Heart left ventricle (tissue), 16 donors: Measurements from ENCODE around the gene METRN. TPM values are rescaled to one million over a fixed set of nuclear protein-coding genes. Genes with fewer than 3 reads are reported as not detected.

Source experiments
- ATAC-seq, 4 donors: fragments of 200-7000 bp; cut with Tn5 transposase; one replicate each; pipeline ENCODE4 v1.9.1; 2020 to 2022; ENCODE audit warnings: moderate library complexity in 4 of 4, mild to moderate bottlenecking in 3 of 4, moderate number of reproducible peaks in 1 of 4
- DNase-seq, 5 donors: peaks; one replicate each; pipeline ENCODE4 v3.0.0-alpha.2; 2020
- H3K27ac ChIP-seq, 12 donors: fragments of 200-600 bp; sonication (generic) in 4 of 12; one replicate each; pipeline versions ENCODE4 v1.5.0 to v1.8.0; 2016 to 2022; ENCODE audit warnings: mild to moderate bottlenecking in 2 of 12
- H3K27me3 ChIP-seq, 9 donors: fragments of 200-600 bp; sonication (generic) in 2 of 9; one replicate each; pipeline versions ENCODE4 v1.5.1 to v1.8.0; 2016 to 2022; ENCODE audit warnings: mild to moderate bottlenecking in 3 of 9
- H3K36me3 ChIP-seq, 9 donors: fragments of 200-600 bp; sonication (generic) in 2 of 9; one replicate each; pipeline versions ENCODE4 v1.5.0 to v1.8.0; 2018 to 2022; ENCODE audit warnings: mild to moderate bottlenecking in 2 of 9
- H3K4me1 ChIP-seq, 12 donors: fragments of 200-600 bp; sonication (generic) in 4 of 12; one replicate each; pipeline versions ENCODE4 v1.5.0 to v1.8.0; 2016 to 2022; ENCODE audit warnings: mild to moderate bottlenecking in 3 of 12
- H3K4me3 ChIP-seq, 12 donors: fragments of 200-600 bp; sonication (generic) in 4 of 12; one replicate each; pipeline versions ENCODE4 v1.5.0 to v1.8.0; 2017 to 2022; ENCODE audit warnings: mild to moderate bottlenecking in 9 of 12, moderate library complexity in 4 of 12
- H3K9me3 ChIP-seq, 12 donors: fragments of 200-600 bp; sonication (generic) in 4 of 12; one replicate each; pipeline versions ENCODE4 v1.5.0 to v1.8.0; 2016 to 2022; ENCODE audit warnings: mild to moderate bottlenecking in 1 of 12
- POLR2A ChIP-seq, 2 donors: fragments of 450-650 bp; IDR thresholded peaks; one replicate each; pipeline ENCODE4 v1.6.1; 2017; ENCODE audit warnings: antibody characterized with exemption in 2 of 2, mild to moderate bottlenecking in 2 of 2, moderate library complexity in 2 of 2
- WGBS, 4 donors: extraction: QIAGEN DNeasy Blood & Tissue Kit in 2 of 4; methylation state at CpG; one replicate each; pipeline versions ENCODE4 v1.1.5 to v1.1.7; 2013 to 2018; 5-methylcytosine and 5-hydroxymethylcytosine counted together
- intact Hi-C, 10 donors: fragments of 100-400 bp; cut with DNase I; formaldehyde crosslinking; loops; one replicate each; pipeline versions ENCODE4 v1.11.1 to v1.14.2; 2022
- polyA plus RNA-seq, 2 donors: library from polyadenylated mRNA; stranded (reverse); fragments of 200-250 nt; gene quantifications; one replicate each; pipeline ENCODE4 v1.2.3, GENCODE V29; 2013
- total RNA-seq, 9 donors: library from RNA; depleted of rRNA in 2 of 9; stranded (reverse); fragments of >200 nt in 2 of 9; fragmentation: NEBNext Ultra II Directional in 3 of 9; extraction: Animal tissue kit (Norgen Biotek cat#: 25700) in 3 of 9; gene quantifications; one replicate each; pipeline versions ENCODE4 v1.1.0 to v1.2.4, GENCODE V29; 2016 to 2023
- TF ChIP-seq, protein P1 (sequence below), 12 donors: fragments of 200-600 bp; sonication (generic) in 4 of 12; IDR thresholded peaks; one replicate each; pipeline versions ENCODE4 v1.5.0 to v1.8.0; 2018 to 2022; ENCODE audit warnings: antibody characterized with exemption in 12 of 12, mild to moderate bottlenecking in 5 of 12
- donor health status: ischemic (EF 13 %, LVEDD 7.1; RV severe dilation, severe dysfunction).
- donor health status: healthy with polysubstance abuse.
- donor health status: DM: no; HTN: yes; CAD: no.
- donor health status: DM: no; HTN: no; CAD: no.
- donor health status: ischemic (EF 25% LVEDD 6.9; RV normal size, moderate dysfunction).
- donor health status: ischemic (EF 25% LVEDD 5.7; RV mildly dilated, moderate dysfunction).
- donor health status: healthy.
- donor health status: DM: yes; HTN: yes; CAD: no.
- donor health status: ischemic (EF 35%, LVEDD 5.7; RV mildly dilated, moderate dysfunction).
- donor health status: nonischemic (EF 11% LVEDD 7.7; RV severe dilation, severe dysfunction).
- donor health status: DM: yes; HTN: yes; CAD: no.
- donor health status: PGD.
- donor health status: ischemic (EF 29% LVEDD 5.4; RV normal size, mild dysfunction).
- donor health status: nonischemic (EF 23%, LVEDD 6.1; RV moderate dilation, normal function).

The METRN gene
- total and polyA plus RNA-seq, 11 donors = 31.2 to 79.4 (median 60.7) TPM

- WGBS, 4 donors = 0 to 1% (median 0%) methylated on average over 11 to 38 of the region's 38 CpGs
- Histone ChIP-seq H3K27ac (peak overlapping the region; percentile 92 to 99 (median 96)), H3K36me3 (peaks cover 0 to 26% (median 19%) of the 10 kb centered on the region in 9 donors), H3K4me1 (peaks cover 14 to 62% (median 48%) of the 10 kb centered on the region in 12 donors), H3K4me3 (peak overlapping the region; percentile 61 to 100 (median 78)), H3K27me3 (no peaks in the 10 kb centered on the region), H3K9me3 (no peaks in the 10 kb centered on the region)
- intact Hi-C loops = no loop called here
- TF ChIP-seq, protein P1, sequence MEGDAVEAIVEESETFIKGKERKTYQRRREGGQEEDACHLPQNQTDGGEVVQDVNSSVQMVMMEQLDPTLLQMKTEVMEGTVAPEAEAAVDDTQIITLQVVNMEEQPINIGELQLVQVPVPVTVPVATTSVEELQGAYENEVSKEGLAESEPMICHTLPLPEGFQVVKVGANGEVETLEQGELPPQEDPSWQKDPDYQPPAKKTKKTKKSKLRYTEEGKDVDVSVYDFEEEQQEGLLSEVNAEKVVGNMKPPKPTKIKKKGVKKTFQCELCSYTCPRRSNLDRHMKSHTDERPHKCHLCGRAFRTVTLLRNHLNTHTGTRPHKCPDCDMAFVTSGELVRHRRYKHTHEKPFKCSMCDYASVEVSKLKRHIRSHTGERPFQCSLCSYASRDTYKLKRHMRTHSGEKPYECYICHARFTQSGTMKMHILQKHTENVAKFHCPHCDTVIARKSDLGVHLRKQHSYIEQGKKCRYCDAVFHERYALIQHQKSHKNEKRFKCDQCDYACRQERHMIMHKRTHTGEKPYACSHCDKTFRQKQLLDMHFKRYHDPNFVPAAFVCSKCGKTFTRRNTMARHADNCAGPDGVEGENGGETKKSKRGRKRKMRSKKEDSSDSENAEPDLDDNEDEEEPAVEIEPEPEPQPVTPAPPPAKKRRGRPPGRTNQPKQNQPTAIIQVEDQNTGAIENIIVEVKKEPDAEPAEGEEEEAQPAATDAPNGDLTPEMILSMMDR (IDR thresholded peaks at IDR 0.05) = no peak
- no peak for TF ChIP-seq POLR2A (IDR thresholded peaks at IDR 0.05)
- ATAC-seq = no peak
- no peak for DNase-seq
Measured at GRCh38 chr16:680625-680945, 34.3 kb upstream of the METRN start.

GRCh38 chr16:680967-681745, 33.8 kb upstream of the METRN start:
- peaks cover 0 to 31% (median 19%) of the 10 kb centered on the region in 9 donors for H3K36me3 ChIP-seq
- no peaks in the 10 kb centered on the region for H3K9me3 ChIP-seq
- intact Hi-C loops = no loop called here
- DNase-seq (peak in 1 of 5 donors; percentile 68), ATAC-seq (no peak)
- no peaks in the 10 kb centered on the region for H3K27me3 ChIP-seq
- peak overlapping the region in 11 of 12 donors; percentile 93 to 99 (median 96) for H3K27ac ChIP-seq
- peak overlapping the region; percentile 61 to 100 (median 78) for H3K4me3 ChIP-seq
- 45 to 58% (median 50%) methylated on average over 32 to 44 of the region's 44 CpGs for WGBS, 4 donors
- no peak for TF ChIP-seq POLR2A (IDR thresholded peaks at IDR 0.05)
- TF ChIP-seq, protein P1 (IDR thresholded peaks at IDR 0.05) = no peak
- peaks cover 14 to 64% (median 52%) of the 10 kb centered on the region in 12 donors for H3K4me1 ChIP-seq

GRCh38 chr16:681746-682427, 33.0 kb upstream of the METRN start:
- DNase-seq (peak in 1 of 5 donors; percentile 41), ATAC-seq (no peak)
- peak overlapping the region in 5 of 12 donors; percentile 12 to 96 (median 71) for H3K4me3 ChIP-seq
- no peak for TF ChIP-seq POLR2A (IDR thresholded peaks at IDR 0.05)
- TF ChIP-seq, protein P1 (IDR thresholded peaks at IDR 0.05) = no peak
- no peaks in the 10 kb centered on the region for H3K27me3 ChIP-seq
- H3K4me1 ChIP-seq = peaks cover 14 to 65% (median 51%) of the 10 kb centered on the region in 12 donors
- WGBS, 4 donors = 69 to 75% (median 72%) methylated on average over 25 to 28 of the region's 28 CpGs
- H3K27ac ChIP-seq = no peak overlapping the region
- no peaks in the 10 kb centered on the region for H3K9me3 ChIP-seq
- intact Hi-C loops = no loop called here
- H3K36me3 ChIP-seq = peaks cover 0 to 38% (median 24%) of the 10 kb centered on the region in 9 donors
